Endodermal cell (in vitro differentiated cells): ENCODE results near the gene IGFBP1. TPM values are rescaled to one million over a fixed set of nuclear protein-coding genes. Genes with fewer than 3 reads are reported as not detected.

Source experiments
- DNase-seq: peaks from one replicate; pipeline ENCODE4 v3.0.0-alpha.2; 2017
- H3K27ac ChIP-seq: 2 replicates; pipeline ENCODE4 v1.5.1; 2013; ENCODE audit warnings: mild to moderate bottlenecking, low read depth, low read length, moderate library complexity
- H3K27me3 ChIP-seq: 2 replicates; pipeline ENCODE4 v1.6.1; 2013; ENCODE audit warnings: mild to moderate bottlenecking, low read length, moderate library complexity; ENCODE audit not compliant: insufficient read depth, control insufficient read depth, poor library complexity, severe bottlenecking
- H3K36me3 ChIP-seq: 2 replicates; pipeline ENCODE4 v1.7.0; 2013; ENCODE audit warnings: mild to moderate bottlenecking, low read length, moderate library complexity; ENCODE audit not compliant: control insufficient read depth, insufficient read depth
- H3K4me1 ChIP-seq: one replicate; pipeline ENCODE4 v1.7.0; 2013; ENCODE audit warnings: low read length; ENCODE audit not compliant: control insufficient read depth, insufficient read depth
- H3K4me3 ChIP-seq: 2 replicates; pipeline ENCODE4 v1.5.1; 2013; ENCODE audit warnings: mild to moderate bottlenecking, low read length, moderate library complexity
- H3K9ac ChIP-seq: 2 replicates; pipeline ENCODE4 v1.6.1; 2013; ENCODE audit warnings: mild to moderate bottlenecking, low read length, moderate library complexity; ENCODE audit not compliant: poor library complexity, severe bottlenecking; ENCODE audit errors: extremely low read depth
- H3K9me3 ChIP-seq: 2 replicates; pipeline ENCODE4 v1.6.1; 2013; ENCODE audit warnings: mild to moderate bottlenecking, low read length, moderate library complexity; ENCODE audit not compliant: control insufficient read depth
- H3K27ac Mint-ChIP-seq: 2 replicates; pipeline ENCODE4 v1.8.0; 2020; ENCODE audit warnings: mixed read lengths
- H3K27me3 Mint-ChIP-seq: 2 replicates; pipeline ENCODE4 v1.8.0; 2021; ENCODE audit warnings: mild to moderate bottlenecking, mixed read lengths; ENCODE audit not compliant: insufficient read depth
- H3K36me3 Mint-ChIP-seq: 2 replicates; pipeline ENCODE4 v1.8.0; 2020; ENCODE audit warnings: low read depth, mixed read lengths
- H3K4me1 Mint-ChIP-seq: 2 replicates; pipeline ENCODE4 v1.8.0; 2020; ENCODE audit warnings: mixed read lengths
- H3K4me3 Mint-ChIP-seq: 2 replicates; pipeline ENCODE4 v1.8.0; 2020; ENCODE audit warnings: mild to moderate bottlenecking, moderate library complexity, mixed read lengths
- H3K9me3 Mint-ChIP-seq: 2 replicates; pipeline ENCODE4 v1.8.0; 2020; ENCODE audit warnings: mild to moderate bottlenecking, mixed read lengths
- CTCF ChIP-seq: fragments of 200-600 bp; sonication (generic); conservative IDR thresholded peaks from 2 replicates; pipeline ENCODE4 v1.5.0; 2021; ENCODE audit warnings: antibody characterized with exemption, mild to moderate bottlenecking
- WGBS, 2 experiments: methylation state at CpG; one replicate each; pipeline versions ENCODE4 v1.1.5 to v1.1.7; 2013; ENCODE audit warnings: missing lambda C conversion rate in 2 of 2, mixed read lengths in 1 of 2; ENCODE audit not compliant: insufficient coverage in 1 of 2, insufficient read length in 1 of 2; 5-methylcytosine and 5-hydroxymethylcytosine counted together
- total RNA-seq, 2 donors: library from RNA; stranded (reverse); fragmentation: NEBNext Ultra II Directional in 1 of 2; extraction: Animal tissue kit (Norgen Biotek cat#: 25700) in 1 of 2; gene quantifications; 2 replicates in 1 of 2; 3 replicates in 1 of 2; pipeline ENCODE4 v1.2.1, GENCODE V29; 2021

Gene IGFBP1
- total RNA-seq, 2 donors from 2014 or later, result not detected

DNA sequence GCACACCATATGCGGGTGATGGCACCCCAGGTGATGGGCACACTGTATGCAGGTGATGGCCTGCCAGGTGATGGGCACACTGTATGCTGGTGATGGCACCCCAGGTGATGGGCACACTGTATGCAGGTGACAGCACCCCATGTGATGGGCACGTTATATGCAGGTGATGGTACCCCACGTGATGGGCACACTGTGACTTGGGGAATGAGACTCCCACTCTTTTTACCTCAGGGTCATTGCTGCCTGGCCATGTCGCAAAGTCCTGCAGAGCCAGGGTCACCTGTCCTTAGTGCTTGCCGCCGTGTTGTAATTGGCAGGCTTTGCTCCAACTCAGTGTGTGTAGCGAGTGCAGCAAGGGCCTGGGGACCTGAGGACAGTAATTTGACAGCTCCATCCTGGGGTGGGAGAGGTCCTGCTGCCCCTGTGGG is 7.8 kb upstream of the IGFBP1 start:
- no peak for DNase-seq
- WGBS, 2 experiments, result 94 to 98% methylated on average over 5 to 7 of the region's 7 CpGs
- Histone ChIP-seq H3K4me1 (no peaks in the 10 kb centered on the region), H3K36me3 (no peaks in the 10 kb centered on the region), H3K9ac (no peak overlapping the region), H3K27ac (no peak overlapping the region), H3K27me3 (no peaks in the 10 kb centered on the region), H3K4me3 (no peak overlapping the region), H3K9me3 (peaks cover 7% of the 10 kb centered on the region)
- TF ChIP-seq CTCF, result no peak
- Mint-ChIP-seq H3K4me1 (peaks cover 5% of the 10 kb centered on the region), H3K27me3 (peaks cover 12% of the 10 kb centered on the region), H3K27ac (no peak overlapping the region), H3K9me3 (peaks cover 27% of the 10 kb centered on the region), H3K4me3 (no peak overlapping the region), H3K36me3 (no peaks in the 10 kb centered on the region)

DNA sequence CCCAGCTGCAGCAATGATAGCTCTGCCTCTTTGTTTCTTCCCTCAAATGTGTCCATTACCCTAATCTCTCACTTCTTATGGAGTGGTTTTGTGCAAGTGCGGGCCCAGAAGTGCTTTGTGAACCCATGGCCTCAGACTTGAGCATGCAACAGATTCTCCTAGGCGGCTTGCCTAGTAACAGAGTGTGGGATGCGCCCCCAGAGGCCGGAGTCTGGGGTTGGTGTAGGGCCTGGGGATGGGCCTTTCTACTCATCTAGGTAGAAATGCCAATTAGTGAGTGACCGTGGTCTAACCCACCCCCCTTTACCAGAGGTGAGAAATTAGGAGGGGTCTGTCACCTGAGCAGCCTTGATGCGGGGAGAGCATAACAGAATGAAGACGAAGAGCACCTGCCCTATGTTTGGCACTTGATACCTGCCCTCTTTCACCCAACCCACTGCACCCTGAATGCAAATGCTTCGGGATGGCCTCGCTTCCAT is 7.0 kb upstream of the IGFBP1 start:
- Histone ChIP-seq H3K4me1 (no peaks in the 10 kb centered on the region), H3K9ac (no peak overlapping the region), H3K27me3 (no peaks in the 10 kb centered on the region), H3K9me3 (peaks cover 7% of the 10 kb centered on the region), H3K27ac (no peak overlapping the region), H3K36me3 (no peaks in the 10 kb centered on the region), H3K4me3 (no peak overlapping the region)
- 90 to 94% methylated on average over 2 to 9 of the region's 9 CpGs for WGBS, 2 experiments
- Mint-ChIP-seq H3K4me3 (no peak overlapping the region), H3K9me3 (peaks cover 27% of the 10 kb centered on the region), H3K27ac (no peak overlapping the region), H3K36me3 (no peaks in the 10 kb centered on the region), H3K4me1 (peaks cover 5% of the 10 kb centered on the region), H3K27me3 (peaks cover 19% of the 10 kb centered on the region)
- no peak for DNase-seq
- no peak for TF ChIP-seq CTCF

DNA sequence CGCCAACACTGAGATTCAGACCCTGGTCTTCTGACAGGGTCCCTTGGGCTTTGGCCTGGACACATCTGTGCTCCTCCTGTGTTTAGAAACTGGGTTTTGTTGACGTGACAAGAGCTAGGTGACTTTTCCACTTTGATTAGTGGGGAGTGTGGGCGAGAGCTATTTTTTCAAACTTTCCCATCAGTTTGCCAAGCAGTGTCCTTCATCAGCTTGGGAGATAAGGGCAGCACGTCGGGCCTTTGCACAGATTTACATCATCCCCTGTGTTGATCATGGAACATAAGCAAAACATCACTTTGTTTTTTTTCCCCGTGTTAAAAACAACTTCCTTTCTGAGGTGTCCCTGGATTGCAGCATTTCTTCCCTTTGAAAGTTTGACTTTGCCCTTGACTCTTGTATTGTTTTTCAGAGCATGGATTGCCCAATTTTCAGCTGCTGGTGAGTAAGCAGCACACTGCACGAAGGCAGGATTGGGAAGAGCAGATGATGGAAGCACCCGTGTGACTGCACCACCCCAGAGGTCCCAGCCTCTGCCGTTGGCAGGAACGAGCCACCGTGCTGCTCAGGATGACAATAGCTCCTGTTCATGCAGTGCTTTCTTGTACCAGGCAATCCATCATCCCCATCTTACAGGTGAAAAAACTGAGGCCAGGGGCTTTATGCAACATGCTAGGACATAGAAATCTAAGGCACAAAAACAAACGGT is 6.4 kb upstream of the IGFBP1 start:
- peaks cover 27% of the 10 kb centered on the region for H3K9me3 Mint-ChIP-seq
- H3K9ac ChIP-seq, result no peak overlapping the region
- H3K27me3 ChIP-seq, result peaks cover 2% of the 10 kb centered on the region
- H3K4me3 Mint-ChIP-seq, result no peak overlapping the region
- H3K27me3 Mint-ChIP-seq, result peaks cover 24% of the 10 kb centered on the region
- no peaks in the 10 kb centered on the region for H3K36me3 Mint-ChIP-seq
- H3K4me3 ChIP-seq, result no peak overlapping the region
- H3K9me3 ChIP-seq, result peaks cover 7% of the 10 kb centered on the region
- 86 to 92% methylated on average over 9 to 12 of the region's 12 CpGs for WGBS, 2 experiments
- H3K4me1 Mint-ChIP-seq, result peaks cover 5% of the 10 kb centered on the region
- no peaks in the 10 kb centered on the region for H3K4me1 ChIP-seq
- H3K27ac Mint-ChIP-seq, result no peak overlapping the region
- H3K27ac ChIP-seq, result no peak overlapping the region
- no peak for TF ChIP-seq CTCF
- DNase-seq, result no peak
- H3K36me3 ChIP-seq, result no peaks in the 10 kb centered on the region
